Measurements from ENCODE around the gene SH2D3A.

Gene SH2D3A

DNA sequence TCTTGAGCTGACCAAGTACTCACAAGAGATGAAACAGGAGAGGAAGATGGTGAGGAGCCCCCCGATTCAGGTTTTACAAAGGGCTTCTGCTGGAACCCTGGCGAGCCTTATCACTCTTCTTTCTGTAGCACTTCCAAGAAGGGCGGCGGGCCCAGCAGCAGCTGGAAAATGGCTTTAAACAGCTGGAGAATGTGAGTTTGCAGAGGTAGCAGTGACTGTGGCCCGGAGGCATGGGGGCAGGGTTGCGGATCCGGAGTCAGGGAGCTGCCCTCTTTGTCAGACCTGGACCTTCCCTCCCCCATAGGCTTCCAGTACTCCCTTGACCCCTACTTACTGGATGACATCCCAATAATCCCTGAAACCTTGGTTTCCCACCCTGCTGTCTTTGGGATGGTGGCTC lies 24.2 kb downstream of the SH2D3A start:
- DNase-seq: no peak
- in situ Hi-C loops (cut with HindIII; ENCODE audit: low pct_ligation_motif_present, low pct_unique_long_range_greater_than_20kb, low sequenced_read_pairs): no loop called here

DNA sequence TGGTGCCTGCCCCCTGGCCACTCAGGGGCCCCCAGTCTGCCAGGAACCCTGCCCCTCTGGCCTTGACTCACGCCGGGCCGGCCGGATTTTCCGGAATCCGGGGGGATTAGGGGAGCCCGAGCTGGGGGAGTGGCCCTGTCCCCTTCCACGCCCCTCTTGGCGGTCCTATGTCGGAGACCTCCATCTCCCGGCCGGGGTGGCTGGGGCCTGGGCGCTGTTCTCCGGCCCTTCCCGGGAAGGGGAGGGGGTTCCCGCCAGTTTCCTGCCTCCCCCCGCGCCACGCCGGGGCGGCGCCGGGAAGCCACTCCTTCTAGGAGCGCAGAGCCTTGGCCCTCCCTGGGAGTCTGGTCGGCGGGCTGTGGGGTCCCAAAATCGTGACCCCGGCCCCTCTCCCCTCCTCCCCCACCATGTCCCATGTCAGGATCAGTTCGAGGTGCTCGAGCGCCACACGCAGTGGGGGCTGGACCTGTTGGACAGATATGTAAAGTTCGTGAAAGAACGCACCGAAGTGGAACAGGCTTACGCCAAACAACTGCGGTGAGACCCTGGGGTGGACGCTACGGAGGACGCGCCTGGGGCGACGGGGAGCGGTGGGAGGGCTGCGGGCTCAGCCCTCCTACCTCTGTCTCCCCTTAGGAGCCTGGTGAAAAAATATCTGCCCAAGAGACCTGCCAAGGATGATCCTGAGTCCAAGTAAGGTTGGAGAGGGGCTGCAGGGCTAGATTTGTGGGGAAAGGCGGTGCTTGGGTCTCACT lies 26.5 kb downstream of the SH2D3A start:
- in situ Hi-C loops (cut with HindIII; ENCODE audit: low pct_ligation_motif_present, low pct_unique_long_range_greater_than_20kb, low sequenced_read_pairs): no loop called here
- DNase-seq: peak; percentile 59

DNA sequence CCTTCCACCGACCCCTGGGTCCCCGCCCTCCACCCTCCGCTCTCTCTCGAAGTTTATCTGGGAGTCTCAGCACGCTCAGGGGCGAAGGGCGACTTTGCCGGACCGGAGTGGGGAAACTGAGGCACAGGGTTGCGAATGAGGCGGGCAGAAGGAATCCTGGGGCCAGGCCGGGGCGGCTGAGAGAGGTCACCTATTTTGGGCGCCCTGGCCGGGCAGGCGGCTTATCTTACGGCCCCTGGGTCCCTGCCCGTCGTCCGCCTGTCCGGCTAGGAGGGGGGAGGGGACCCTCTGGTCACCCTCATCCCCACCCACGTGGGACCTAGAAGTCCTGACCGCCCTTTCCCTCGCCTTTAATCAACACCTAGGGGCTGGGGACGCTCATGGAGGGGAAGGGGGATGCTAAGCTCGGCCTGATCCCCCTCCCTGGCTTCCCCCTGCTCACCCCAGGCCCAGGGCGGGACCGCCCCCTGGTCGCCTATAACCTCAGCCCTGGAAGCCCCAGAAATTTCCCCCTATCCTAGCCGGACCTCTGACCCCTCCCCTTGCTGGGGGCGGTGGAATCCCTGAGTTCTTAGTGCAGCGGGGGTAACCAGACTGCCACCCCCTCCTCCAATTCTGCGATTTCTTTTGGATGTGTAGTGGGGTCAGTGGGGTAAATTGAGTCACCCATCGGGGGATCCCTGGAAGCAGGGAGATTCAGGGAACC lies 27.2 kb downstream of the SH2D3A start:
- in situ Hi-C loops (cut with HindIII; ENCODE audit: low pct_ligation_motif_present, low pct_unique_long_range_greater_than_20kb, low sequenced_read_pairs): no loop called here

DNA sequence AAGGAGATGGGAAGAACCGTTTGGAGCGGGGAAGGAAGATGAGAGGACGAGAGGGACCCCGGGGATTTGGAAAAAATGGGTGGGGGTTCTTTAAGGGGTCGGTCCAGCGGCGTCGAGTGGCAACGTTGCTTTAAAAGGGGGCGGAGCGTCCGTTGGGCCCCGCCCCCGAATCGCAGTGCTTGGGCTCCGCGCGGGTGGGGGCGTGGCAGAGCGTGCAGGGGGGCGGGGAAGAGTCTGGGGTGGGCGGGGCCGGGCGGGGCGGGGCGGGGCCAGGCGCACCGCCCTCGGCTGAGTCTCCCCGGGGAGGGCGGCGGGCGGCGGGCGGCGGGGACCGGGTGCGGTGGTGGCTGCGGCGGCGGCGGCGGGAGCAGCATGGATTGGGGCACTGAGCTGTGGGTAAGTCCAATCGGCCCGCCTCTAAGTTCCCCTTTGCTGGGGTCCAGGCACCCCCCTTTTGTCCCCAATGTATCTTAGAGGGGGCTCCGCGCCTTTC lies 27.8 kb downstream of the SH2D3A start, which contains the start of gene TRIP10:
Gene TRIP10 (plus strand): TSS at position 291 of the 493 bp plus-strand sequence. CDS start 82 bp downstream, at position 373.
- peak; percentile 75 for DNase-seq
- in situ Hi-C loops (cut with HindIII; ENCODE audit: low pct_ligation_motif_present, low pct_unique_long_range_greater_than_20kb, low sequenced_read_pairs): no loop called here

More for the DNA sequence above, 27.2 kb downstream of the SH2D3A start:
- peak; percentile 28 for DNase-seq

DNA sequence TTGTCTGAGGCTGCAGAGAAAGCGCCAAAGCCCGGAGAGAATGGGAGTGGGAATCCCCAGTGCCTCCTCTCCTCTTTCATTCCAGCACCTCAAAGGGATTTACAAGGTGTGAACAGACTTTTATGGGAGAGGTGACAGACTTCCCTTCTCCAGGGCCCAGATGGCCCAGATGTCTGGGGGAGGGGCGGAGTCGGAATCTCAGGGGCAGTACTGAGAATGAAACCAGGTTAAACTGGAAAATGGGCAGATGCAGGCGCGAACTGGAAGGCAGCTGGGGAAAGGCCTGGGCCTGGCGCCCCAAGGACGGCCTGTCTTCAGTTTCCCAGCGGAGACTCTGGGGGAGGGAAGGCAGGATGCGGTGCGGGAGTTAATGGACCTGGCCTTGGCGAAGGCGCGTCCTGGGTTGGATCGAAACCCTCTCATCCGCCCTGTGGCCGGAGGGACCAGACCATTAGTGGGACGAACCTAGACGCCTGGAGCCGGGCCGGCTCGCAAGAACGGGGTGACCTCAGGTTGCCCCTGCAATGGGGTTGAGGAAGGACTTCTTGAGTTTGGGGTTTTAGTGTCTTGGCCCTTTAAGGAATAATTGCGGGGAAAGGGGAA lies 28.3 kb downstream of the SH2D3A start:
- in situ Hi-C loops (cut with HindIII; ENCODE audit: low pct_ligation_motif_present, low pct_unique_long_range_greater_than_20kb, low sequenced_read_pairs): no loop called here
- peak; percentile 28 for DNase-seq

DNA sequence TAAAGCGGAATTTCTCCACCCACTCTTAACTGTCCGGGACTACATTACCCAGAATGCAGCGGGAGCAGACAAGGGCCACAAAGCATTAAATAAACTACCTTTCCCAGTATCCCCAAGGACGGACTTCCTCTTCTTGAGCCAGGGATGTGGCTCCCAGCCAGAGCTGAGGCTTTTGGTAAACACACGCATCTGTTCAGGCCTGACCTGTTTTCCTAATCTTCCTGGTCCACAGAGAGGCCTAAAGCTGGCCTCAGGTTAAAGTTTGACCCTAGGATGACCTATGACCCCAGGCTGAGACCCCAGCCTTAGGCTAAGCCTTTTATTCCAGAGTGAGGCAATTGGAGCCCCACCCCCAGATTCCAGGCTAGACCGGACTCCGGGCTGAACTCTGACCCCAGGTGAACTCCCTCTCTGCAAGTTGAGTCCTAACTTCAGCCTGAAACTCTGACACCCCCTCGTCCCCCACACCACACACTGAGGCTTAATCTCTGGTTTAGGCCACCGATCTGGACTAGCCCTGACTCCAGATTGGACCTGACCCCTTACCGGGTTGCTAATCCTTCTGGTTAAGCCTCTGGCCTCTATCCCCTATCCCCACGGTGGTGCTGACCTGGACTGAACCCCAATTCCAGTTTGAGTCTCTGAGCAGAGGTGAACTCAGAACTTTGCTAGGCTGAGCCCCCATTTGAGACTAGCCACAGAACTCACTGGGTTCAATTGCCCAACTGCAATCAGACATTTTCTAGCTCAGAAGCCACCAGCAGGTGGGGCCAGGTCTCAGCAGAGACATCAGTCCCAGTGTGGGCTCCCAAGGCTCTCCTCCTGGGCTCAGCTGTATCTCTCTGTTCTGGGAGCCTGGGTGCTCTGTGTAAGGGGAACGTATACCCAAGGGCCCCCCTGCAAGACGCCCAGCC lies 29.1 kb downstream of the SH2D3A start:
- in situ Hi-C loops (cut with HindIII; ENCODE audit: low pct_ligation_motif_present, low pct_unique_long_range_greater_than_20kb, low sequenced_read_pairs): no loop called here
- peak; percentile 84 for DNase-seq

DNA sequence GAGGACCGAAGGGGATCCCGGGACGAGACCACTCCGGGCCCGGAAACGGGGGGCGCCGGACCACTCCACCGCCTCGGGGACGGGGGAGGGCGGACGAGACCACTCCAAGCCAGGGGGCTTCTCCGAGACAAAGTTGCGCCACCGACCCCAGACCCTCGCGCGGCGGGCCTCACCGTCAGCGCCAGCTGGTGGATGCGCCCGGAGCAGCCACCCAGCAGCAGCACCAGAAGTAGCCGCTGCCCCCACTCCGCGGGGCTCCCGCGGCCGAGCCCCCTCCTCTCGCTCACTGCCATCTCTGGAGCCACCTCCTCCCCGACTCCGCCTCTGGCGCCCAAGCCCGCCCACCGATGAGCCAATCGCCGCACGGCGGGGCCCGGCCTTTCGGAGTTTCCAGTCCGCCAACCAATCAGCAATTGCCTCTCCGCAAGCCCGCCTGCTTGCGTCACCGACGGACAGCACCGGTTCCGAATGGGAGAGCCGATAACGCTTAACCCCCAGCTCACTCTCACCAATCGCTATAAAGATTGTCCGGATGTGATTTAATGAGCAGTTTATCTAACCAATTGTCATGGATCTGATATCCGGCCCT lies 29.9 kb downstream of the SH2D3A start, which contains the start of gene GPR108:
Gene GPR108 (minus strand): TSS at position 297 of the 589 bp plus-strand sequence. CDS start 4 bp downstream, at position 293.
- in situ Hi-C loops (cut with HindIII; ENCODE audit: low pct_ligation_motif_present, low pct_unique_long_range_greater_than_20kb, low sequenced_read_pairs): no loop called here

DNA sequence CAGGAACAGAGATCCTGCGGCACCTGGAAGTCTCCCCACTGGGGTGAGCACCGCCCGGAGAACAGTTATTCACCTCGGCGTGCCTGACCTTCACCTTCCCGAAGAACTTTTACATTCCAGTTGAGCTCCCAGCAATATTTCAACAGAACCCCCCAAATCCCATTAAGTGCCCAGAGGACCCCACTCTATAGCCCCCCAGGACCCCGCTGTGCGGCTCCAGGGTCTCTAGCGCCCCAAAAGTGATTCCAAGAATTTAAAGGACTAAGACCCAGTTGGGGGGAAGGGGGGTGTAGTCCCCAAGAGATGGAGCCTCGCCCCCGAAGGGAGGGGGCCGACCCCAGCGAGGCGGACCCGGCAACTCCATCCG lies 30.3 kb downstream of the SH2D3A start:
- peak; percentile 19 for DNase-seq
- in situ Hi-C loops (cut with HindIII; ENCODE audit: low pct_ligation_motif_present, low pct_unique_long_range_greater_than_20kb, low sequenced_read_pairs): no loop called here

More for the DNA sequence above, 29.9 kb downstream of the SH2D3A start, which contains the start of gene GPR108:
- DNase-seq: peak; percentile 99

DNA sequence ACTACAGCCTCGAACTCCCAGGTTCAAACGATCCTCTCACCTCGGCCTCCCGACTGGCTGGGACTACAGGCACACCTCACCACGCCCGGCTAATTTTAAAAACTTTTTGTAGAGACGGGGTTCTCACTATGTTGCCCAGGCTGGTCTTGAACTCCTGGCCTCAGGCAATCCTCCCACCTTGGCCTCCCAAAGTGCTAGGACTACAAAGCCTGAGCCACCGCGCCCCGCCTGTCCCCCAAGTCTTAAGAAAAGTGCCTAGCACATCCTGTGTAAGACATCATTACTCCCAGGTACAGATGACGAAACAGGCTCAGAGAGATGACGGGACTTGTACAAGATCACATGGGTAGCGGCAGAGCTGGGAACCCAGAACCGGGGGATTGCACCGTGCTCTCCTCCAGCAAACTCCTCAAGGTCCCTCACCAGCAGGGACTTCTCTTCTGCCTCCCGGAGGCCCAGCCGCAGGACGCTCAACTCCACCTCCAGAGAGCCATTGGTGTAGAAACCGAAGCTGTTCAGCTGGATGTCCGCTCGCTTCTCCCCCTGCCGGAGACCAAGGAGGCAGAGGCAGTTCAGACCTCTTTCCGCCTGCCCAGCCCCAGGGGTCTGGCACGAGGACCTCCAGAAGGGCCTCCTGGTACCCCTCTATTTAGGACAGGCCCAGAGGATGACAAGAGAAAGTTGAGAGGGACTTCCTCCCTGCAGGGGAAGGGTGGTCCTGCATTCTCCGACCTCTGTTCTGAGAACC lies 30.9 kb downstream of the SH2D3A start:
- DNase-seq: peak; percentile 89
- in situ Hi-C loops (cut with HindIII; ENCODE audit: low pct_ligation_motif_present, low pct_unique_long_range_greater_than_20kb, low sequenced_read_pairs): no loop called here

DNA sequence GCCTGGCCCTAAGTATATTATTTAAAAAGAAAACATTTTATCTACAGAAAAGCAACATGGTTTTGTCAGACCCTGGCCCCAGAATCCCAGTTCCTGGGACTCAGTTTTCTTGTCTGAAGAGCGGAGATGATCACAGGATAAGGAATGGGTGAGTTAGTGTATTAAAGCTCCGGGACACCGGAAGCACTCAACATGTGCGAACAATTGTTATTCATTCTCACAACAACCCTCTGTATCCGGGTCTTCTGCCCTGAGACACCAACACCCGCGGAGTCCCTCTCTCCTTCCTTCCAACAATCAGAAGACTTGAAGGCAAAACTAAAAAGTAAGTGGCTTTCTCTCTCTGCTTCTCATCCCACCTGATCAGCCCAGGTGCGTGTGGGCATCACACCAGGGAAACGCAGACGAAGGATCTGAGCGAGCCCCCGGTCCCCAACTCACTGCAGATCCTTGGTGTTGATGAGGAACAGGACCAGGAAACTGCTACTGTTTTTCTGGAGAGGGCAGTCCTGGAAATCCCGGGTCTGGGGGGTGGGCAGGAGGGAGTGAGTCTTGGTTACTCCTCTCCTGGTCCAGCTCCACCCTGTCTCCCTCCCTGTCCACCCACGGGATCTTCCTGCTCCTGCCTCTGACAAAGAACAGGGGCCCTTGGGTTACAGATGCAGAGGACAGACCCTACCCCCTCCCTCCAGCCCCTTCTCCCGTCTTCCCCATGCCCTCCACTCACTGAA lies 31.9 kb downstream of the SH2D3A start:
- in situ Hi-C loops (cut with HindIII; ENCODE audit: low pct_ligation_motif_present, low pct_unique_long_range_greater_than_20kb, low sequenced_read_pairs): no loop called here

DNA sequence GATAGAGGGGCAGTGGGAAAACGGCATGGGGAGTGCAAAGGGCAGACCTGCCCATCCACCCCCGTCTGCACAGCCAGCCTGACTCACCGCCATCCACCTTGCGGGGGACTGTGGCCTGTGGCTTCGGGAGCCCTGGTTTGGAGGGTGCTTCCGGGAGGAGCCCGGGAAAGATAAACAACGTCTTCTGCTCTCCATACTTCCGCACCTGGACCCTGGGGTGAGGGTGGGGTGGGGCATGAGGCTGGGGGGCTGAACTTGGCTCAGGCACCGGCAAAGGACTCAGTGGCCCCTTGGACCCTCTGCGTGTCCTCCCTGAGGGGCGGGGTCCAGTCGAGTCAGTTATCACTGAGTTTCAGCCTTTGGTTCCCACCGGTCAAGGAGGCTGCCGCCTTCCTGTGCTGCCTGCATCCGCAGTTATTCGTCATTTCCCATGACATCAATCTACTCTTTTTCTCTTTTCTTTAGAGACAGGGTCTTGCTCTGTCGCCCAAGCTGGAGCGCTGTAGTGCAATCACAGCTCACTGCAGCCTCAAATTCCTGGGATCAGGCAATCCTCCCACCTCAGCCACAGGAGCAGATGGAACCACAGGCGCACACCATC lies 33.0 kb downstream of the SH2D3A start:
- no peak for DNase-seq
- in situ Hi-C loops (cut with HindIII; ENCODE audit: low pct_ligation_motif_present, low pct_unique_long_range_greater_than_20kb, low sequenced_read_pairs): no loop called here

More for the DNA sequence above, 31.9 kb downstream of the SH2D3A start:
- DNase-seq: no peak

DNA sequence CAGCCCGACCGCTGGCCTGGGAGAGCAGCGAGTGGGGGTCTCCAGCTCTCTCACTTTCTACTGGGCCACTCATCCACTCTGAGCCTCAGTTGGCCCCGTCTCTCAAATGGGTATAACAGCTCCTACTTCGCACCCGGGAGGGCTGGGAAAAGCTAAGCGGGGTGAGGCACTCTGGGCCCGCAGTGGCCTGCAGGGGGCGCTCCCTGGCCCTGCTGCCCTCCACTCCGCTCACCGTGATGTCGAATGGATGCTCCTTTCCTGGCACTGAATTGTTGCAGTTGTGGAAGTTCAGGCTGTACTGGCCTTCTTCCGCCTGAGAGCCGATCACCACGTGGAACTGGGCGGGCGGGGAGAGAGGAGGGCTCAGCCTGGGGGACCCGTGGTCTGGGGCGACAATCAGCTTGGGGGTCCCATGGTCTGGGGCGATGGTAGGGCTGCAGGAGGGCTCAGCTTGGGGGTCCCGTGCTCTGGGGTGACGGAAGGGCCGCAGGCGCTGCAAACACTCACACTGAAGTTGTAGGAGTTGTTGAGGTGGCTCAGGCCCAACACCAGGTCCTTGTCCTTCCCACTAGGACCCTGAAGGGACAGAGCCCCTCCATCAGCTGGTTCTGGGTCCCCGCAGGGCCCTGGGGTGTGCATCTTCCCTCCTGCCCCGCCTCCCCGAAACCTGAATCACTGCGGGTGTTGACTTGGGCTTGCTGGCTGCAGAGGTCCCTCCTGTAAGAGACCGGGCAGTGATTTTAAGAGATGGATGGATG lies 33.7 kb downstream of the SH2D3A start:
- no peak for DNase-seq
- in situ Hi-C loops (cut with HindIII; ENCODE audit: low pct_ligation_motif_present, low pct_unique_long_range_greater_than_20kb, low sequenced_read_pairs): no loop called here

DNA sequence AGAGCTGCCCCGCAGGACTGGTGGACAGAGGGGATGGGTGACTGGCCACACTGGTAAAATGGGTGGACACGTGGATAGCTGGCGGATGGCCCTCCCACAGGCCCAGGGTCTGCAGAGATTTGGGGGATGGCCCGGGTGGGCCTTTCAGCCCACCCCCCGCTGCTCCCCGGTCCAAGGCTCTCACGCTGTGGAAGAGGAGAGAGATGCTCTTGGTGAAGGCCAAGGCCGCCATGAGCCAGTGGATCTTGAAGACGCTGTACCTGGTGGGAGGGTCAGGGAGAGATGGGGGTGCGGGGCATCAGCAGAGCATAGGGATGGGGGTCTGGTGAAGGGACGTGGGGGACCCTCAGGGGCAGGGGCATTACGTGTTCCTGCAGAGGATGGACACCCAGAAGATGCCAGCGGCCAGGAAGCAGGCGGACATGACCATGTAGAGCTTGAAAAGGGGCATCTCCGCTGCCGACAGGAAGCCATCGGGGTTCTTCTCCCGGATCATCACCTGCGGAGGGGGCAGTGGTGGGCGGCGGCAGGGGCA lies 34.4 kb downstream of the SH2D3A start:
- DNase-seq: no peak
- in situ Hi-C loops (cut with HindIII; ENCODE audit: low pct_ligation_motif_present, low pct_unique_long_range_greater_than_20kb, low sequenced_read_pairs): no loop called here

DNA sequence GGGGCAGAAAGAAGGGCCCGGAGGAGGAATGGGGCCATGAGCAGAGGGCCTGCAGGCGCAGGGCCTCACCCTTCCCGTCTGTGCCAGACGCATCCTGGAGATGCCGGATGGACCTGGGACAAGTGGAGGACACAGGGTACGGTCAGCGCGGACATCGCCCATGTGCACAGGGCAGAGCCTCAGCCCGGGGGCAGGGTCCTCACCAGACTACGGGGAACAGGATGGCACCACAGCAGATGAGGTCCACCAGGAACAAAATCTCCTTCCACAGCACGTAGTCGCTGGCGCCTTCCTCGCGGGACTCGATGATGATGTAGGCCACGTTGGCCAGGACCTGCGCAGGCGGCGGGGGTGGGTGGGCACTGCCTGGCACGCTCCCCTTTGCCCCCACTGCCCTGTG lies 35.4 kb downstream of the SH2D3A start:
- DNase-seq: no peak
- in situ Hi-C loops (cut with HindIII; ENCODE audit: low pct_ligation_motif_present, low pct_unique_long_range_greater_than_20kb, low sequenced_read_pairs): no loop called here

DNA sequence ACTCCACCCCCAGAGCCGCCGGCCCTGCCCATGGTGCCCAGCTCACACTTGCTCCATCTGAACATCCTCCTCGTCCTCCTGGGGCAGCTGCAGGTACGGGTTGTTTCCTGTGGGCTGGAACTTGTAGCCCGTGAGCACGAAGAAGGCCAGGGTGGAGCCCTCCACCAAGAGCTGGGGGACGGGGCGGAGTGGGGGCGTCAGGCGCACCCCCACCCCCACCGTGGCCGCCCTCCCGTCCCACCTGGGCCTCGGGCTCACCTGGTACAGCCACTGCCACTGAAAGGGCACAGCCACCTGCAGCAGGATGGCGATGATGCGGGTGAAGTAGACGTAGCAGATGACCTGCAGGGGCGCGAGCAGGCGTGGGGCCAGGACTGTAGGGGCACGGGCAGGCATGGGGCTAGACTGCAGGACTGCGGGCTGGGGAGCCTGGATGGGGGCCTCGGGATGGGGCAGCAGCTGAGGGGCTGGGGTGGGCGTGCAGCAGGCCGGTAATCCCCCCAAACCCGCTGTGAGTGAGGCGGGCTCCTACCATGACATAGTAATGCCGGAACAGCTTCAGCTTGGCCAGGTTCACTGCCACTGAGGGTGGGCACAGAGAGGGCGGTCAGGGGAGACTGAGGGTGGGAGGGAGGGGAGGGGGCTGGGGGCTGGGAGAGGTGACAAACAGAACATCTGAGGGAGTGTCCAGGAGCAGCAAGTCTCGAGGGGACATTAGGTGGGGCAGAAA lies 36.1 kb downstream of the SH2D3A start:
- no peak for DNase-seq
- in situ Hi-C loops (cut with HindIII; ENCODE audit: low pct_ligation_motif_present, low pct_unique_long_range_greater_than_20kb, low sequenced_read_pairs): no loop called here
